Kidney capillary endothelial cell (primary cell): Measurements from ENCODE around the gene ABCF2.

Experiments used
- DNase-seq: peaks from one replicate; pipeline ENCODE4 v3.0.0-alpha.2; 2018; ENCODE audit warnings: low spot score

ABCF2 gene

GRCh38 chr7:151195616-151196450, 31.2 kb downstream of the ABCF2 start:
- no peak for DNase-seq

- DNase-seq: no peak
These were observed 32.8 kb downstream of the ABCF2 start for GRCh38 chr7:151194188-151194587.

GRCh38 chr7:151193203-151193978, 33.6 kb downstream of the ABCF2 start:
- no peak for DNase-seq

GRCh38 chr7:151192002-151192539, 34.9 kb downstream of the ABCF2 start:
- DNase-seq: no peak

GRCh38 chr7:151191544-151191943, 35.5 kb downstream of the ABCF2 start:
- DNase-seq: no peak

- no peak for DNase-seq
These were observed 38.0 kb downstream of the ABCF2 start for GRCh38 chr7:151189038-151189437.

- no peak for DNase-seq
These were observed 38.8 kb downstream of the ABCF2 start for GRCh38 chr7:151188252-151188542.

GRCh38 chr7:151187409-151188251, 39.4 kb downstream of the ABCF2 start:
- DNase-seq: no peak

GRCh38 chr7:151186640-151187408, 40.2 kb downstream of the ABCF2 start, which contains the start of gene ASB10:
TSS of gene ASB10 (minus strand) at chr7:151187250. CDS start at chr7:151187130, 120 bp downstream.
- no peak for DNase-seq

- no peak for DNase-seq
These were observed 41.0 kb downstream of the ABCF2 start for GRCh38 chr7:151185762-151186639.

- DNase-seq: no peak
These were observed 46.0 kb downstream of the ABCF2 start for GRCh38 chr7:151181011-151181431.

GRCh38 chr7:151179946-151180345, 47.1 kb downstream of the ABCF2 start:
- no peak for DNase-seq

- DNase-seq: no peak
These were observed 47.6 kb downstream of the ABCF2 start for GRCh38 chr7:151179287-151179860.

- no peak for DNase-seq
These were observed 48.2 kb downstream of the ABCF2 start for GRCh38 chr7:151178831-151179230.

GRCh38 chr7:151178236-151178635, 48.8 kb downstream of the ABCF2 start:
- DNase-seq: no peak

- DNase-seq: no peak
These were observed 49.7 kb downstream of the ABCF2 start for GRCh38 chr7:151177310-151177709.

- no peak for DNase-seq
These were observed 50.6 kb downstream of the ABCF2 start for GRCh38 chr7:151176401-151176800.

- DNase-seq: no peak
These were observed 51.2 kb downstream of the ABCF2 start for GRCh38 chr7:151175793-151176311.

GRCh38 chr7:151175047-151175792, 51.8 kb downstream of the ABCF2 start:
- DNase-seq: no peak
